ENCODE data around the gene MTREX.

MTREX gene

DNA sequence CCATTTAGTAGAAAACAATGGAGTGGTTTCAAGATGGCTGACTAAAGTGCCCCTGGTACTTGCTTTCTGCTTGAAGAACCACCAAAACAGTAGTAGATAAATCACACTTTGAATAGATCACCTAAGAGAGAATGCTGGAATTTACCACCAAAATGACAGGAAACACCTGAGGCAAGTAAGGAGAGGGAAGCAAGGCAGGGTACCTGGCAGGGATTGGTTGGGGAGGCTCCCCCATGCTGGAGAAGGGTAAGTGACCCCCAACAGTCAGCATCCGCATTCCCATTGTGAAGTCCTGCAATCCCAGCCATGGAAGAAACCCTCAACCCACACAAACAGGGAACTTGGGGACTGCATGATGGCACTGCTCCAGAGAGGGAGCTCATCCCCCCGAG is 121.4 kb downstream of the MTREX start:
- no peak for DNase-seq (ENCODE audit: low read depth in 2 of 2)

DNA sequence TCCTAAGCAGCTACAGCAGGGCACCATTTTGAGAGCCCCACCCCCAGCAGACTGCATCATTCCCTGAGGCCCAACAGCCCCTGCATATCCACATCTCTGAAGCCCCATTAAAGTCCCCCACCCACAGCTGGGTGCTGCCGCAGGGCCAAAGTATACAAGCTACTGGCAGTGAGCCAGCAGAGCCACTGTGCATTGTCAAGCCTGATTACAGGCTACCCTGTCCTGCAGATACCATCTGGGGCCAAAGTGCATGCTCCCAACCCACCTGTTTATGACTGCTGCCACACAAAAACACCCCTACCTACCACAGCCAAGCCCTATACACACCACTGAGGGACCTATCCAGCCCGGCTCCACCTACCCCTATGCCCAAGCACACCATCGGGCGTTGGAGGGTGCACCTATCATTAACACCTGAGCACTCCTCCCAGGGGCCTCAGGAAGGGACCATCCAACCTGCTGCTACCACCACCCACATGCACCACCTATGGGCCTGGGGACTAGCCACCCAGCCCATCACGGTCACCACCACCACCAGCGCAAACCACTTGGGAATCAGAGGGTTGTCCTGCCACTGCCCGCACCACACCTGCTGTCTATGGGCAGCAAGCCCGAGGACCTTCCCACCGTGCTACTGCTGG is 121.9 kb downstream of the MTREX start:
- no peak for DNase-seq (ENCODE audit: low read depth in 2 of 2)

DNA sequence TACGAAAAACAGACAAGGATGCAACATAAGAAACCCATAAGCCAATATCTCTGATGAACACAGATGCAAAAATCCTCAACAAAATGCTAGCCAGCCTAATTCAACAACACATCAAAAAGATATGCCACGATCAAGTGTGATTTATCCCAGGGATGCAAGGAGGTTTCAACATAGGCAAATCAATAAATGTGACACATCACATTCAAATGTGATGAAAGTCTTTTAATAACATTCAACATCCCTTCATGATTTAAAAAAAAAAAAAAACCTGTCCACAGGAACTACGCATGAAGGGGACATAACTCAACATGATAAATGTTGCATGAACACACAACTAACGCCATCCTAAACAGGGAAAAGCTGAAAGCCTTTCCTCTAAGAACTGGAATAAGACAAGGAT is 124.8 kb downstream of the MTREX start:
- DNase-seq (ENCODE audit: low read depth in 2 of 2): no peak

DNA sequence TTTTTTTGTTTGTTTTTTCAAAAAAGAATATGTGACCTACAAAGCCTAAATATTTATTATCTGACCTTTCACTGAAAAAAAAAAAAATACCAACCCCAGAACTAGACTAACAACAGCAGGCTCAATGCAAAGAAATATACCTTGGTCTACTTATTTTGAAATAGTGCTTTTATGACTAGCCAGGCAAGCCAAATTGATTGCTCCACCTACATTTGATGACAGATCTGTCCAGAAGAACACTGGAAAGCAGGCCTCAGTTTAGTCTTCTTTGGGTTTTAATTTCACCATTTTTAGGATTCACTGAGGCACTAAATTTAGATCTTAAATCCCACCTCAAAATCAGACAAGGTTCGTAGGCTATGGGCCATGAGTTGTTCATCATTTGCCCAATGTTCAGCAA is 129.7 kb downstream of the MTREX start:
- no peak for DNase-seq (ENCODE audit: low read depth in 2 of 2)

DNA sequence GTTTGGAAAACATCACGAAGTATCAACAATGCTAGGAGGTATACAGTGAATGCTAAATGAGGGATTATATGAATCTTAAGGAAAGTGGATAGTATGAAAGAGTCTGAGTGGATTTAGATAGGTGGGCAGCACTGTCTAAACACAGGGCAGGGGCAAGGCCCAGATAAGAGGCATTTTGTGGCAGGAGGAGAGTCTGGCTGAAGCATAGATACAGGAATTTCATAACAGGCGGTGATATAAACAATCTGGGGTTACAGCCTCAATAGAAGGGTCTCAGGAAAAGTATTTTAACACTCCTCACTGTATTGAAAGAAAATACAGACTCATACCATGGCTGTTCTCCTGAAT is 130.0 kb downstream of the MTREX start:
- no peak for DNase-seq (ENCODE audit: low read depth in 2 of 2)

DNA sequence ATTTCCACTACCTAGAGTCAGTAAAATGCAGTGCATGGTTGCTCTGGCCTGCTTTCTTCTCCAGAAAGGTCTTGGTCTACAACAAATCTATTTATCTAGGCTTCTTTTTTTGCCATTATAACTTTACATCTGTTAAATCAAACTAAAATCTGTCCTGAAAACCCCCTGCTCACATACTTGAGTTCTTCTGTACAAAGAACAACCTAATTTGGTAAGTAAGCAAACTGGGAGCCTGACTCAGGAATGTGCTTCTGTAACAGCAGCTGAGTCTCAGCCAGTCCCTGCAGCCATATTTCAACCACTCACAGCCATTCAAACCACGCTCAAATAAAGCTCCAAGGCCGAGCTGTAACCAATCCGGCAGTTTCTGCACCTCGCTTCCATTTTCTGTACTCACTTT is 131.2 kb downstream of the MTREX start:
- DNase-seq (ENCODE audit: low read depth in 2 of 2): no peak

DNA sequence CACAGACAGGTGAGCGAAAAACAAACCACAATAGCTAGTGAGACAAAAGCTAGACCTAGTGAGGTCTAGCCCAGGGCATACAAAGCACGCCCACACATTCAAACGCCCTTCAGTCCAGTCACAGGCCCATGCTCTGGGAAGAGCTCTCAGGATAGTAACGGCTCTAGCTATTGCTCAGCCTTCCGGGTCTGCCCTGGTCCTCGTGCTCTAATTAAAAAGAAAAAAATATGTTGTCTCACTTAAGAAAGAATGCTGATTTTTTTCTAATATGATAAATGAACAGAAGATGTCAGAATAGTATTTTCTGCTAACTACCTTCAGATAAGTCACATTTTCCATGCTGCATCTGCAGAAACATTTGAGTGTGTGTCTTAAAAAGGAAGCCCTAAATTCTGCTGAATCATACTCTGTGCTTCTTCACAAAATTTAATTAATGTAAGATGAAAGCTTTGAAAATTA is 132.4 kb downstream of the MTREX start:
- DNase-seq (ENCODE audit: low read depth in 2 of 2): peak in 1 of 2 donors; percentile 8

DNA sequence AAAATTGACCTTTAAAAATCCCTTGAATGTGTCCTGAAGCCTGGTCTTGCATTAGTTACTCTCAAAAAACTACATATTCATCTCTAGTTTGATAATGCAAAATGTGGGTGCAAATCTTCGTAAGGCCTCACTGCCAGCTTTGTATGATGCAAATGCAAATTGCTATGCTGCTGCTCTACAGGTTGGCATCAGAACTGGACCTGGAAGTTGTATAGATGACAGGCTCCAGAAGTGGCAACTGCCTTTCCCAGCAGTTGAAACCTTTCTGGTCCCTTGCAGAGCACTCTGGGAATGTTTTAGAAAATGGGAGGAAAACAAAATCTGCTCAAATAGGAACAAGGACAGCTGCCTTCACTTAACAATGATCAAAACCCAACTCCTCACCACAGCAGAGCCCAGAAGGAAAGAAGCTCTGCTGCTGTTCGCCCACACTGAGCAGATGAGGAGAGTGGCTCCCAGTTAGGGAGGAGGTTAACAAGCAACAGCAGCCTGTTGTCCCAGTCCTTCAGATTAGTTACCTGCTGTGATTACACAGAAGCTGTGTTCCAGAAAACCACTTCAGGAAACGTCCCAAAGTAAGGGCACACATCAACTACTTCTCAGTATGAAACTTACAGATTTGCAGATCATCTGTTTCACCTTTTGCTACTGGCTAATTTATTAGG is 133.4 kb downstream of the MTREX start:
- no peak for DNase-seq (ENCODE audit: low read depth in 2 of 2)

DNA sequence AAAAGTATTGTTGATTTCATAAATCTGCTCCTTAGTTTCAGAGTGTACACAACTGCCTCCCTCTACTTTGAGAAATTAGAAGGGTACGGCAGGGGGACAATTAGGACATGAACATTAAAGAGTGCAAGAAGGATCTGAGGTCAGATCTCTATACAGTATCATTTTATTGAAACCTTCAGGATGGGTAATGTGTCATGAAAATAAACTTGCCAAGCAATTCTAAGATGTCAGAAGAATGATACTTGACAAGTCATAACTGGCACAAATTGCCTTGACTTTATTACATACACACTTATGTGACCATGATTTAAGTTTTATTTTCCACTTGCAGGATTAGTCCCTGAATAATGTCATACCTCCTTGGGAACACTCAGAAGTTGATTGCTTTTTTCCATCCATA is 134.2 kb downstream of the MTREX start:
- DNase-seq (ENCODE audit: low read depth in 2 of 2): no peak

DNA sequence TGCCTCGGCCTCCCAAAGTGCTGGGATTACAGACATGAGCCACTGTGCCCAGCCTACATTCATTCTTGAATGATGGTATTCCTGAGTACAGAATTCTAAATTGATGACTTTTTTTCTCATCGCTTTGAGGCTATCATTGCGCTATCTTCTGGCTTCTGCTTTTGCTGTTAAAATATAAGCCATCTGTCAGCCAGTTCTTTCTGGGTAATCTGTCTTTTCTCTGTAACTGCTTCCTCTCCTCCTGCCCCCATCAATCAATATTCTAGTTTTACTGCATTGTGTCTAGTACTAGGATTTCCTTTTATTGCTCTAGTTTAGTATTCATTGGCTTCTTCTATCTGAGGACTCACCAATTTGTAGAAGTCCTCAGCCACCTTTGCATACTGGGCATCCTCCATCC is 138.0 kb downstream of the MTREX start:
- no peak for DNase-seq (ENCODE audit: low read depth in 2 of 2)

DNA sequence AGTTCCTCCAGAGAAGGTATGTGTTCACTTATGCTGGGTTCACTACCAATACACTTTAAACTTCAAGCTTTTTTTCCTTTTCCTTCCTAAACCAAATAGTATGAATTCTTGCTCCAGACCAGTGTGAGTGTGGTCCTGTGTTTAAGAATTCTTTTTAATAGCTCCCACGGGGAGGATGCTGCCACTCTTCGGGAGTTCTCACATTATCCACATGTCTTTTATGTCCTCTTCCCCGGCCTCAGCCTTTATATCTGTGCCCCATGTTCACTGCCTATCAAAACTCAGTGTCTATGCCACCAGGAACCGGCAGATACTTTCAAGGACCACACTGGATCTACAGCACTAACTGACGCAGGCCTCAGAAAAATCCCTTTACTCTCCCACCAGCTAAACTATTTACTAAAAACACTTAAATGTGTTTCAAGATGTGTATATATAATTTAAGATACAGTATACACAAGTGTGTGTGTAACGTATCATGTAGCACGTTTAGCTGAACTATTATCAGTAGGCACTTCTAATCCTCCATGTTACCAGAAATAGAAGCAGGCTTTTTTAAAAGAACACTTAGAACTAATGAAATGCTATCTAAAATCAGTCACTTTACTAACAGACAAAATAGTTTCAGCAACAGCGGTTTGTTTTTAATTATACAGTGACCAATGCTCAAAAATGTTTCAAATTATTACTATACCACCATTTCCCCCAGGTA is 139.0 kb downstream of the MTREX start:
- DNase-seq (ENCODE audit: low read depth in 2 of 2): no peak

DNA sequence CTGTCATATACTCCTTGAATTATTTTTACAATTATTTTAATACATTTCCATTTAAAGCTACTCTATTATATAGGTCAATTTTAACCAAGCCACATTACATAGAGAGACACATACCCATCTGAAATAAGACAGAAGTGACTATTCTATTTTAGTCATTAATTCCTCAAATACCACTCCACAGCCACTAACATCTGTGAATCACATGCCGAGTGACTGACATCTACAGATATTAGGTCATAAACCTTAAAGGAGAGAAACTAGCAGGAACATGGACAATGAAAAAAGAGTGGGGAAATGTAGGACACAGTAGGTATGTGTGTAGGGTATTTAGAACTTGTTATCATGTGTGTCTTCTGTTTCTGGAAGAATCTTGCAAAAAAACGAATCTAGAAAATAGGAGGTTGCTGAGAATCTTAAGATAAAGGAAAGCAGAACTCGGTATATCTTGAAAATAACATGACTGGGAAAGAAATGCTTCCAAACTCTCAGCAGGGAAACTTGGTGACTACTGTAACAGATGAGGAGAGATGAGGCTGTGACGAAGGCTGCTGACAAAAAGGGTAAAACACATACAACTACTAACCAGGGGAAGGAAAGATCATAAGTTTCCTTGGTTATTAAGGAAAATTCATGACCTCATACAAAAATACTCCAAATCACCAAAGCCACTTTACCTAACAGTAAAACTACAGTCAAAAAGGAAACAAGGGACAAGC is 142.4 kb downstream of the MTREX start:
- no peak for DNase-seq (ENCODE audit: low read depth in 2 of 2)

DNA sequence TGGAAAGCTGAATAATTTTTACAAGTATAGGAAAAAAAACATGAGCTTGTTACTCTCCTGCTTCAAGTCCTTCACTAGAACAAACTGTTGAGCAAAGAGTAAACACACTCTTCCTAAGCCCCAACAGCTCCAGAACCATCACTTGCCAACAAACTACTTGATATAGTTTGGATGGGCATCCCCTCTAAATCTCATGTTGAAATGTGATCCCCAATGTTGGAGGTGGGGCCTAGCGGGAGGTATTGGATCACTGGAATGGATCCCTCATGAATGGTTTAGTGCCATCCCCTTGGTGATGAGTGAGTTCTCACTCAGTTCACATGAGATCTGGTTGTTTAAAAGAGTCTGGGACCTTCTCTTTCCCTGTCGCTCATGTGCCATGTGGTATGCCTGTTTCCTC is 144.2 kb downstream of the MTREX start:
- no peak for DNase-seq (ENCODE audit: low read depth in 2 of 2)

DNA sequence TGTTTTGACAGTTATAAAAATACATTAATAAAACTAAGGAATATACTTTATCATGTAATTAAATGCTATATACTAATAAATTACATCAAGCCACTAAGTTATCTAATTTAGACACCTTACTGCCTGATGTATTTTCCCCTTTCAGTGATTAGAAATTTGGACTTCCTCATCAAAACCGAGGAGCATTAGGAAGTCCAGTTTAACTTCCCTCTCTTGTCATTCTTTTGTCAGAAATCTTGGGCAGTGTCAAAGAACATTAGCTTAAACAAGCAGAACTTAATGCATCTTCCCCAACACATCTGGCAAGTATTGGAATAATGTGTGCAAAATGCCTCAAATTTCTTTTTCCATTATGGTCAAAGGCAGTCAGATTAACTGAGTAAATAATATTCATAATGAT is 145.4 kb downstream of the MTREX start:
- DNase-seq (ENCODE audit: low read depth in 2 of 2): no peak

DNA sequence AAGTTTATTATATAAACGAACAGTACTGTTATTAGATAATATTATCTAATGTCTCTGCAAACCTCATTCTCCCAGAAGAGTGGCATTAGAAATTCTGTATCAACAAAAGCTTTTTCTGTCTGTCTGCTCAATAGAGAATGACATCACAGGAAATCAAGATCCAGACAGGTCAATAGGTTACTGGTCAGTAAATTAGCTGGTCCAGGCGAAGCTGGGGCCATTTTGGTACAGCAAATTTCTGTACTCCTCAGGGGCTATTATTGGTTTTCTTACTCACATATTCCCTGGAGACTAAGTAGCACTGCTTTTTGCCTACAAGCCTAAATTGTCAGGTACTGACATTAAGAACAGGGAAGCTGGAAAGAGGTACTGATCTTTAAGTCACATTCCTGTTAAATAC is 146.5 kb downstream of the MTREX start:
- DNase-seq (ENCODE audit: low read depth in 2 of 2): no peak

DNA sequence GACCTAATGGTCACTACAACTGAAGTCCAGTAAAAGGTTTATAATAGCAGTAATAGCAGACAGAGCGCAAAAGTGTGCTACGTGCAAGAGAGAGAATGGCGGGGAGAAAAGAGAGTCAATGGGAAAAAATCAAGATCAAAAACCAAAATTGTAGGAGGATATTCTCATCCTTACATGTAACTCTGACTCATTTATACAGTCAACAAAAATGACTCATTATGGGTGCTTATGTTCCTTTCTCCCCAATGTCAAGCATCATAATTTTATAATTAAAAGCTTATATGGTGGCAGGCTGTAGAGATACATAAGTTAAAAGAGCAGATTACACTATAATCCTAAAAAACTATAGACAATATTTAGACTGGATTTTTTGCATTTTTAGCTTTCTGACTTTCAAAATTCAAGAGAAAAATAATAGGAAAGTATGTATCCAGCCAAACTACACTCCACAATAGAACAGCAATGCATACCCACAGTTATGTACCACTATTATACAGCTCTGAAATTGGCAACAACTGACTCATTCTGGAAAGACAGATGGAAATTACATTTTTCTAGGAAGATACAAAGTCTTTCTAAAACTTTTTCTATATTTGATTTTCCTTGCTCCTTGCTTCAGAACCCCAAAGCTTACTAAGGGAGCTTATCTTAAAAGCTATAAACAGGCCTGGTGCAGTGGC is 148.6 kb downstream of the MTREX start:
- no peak for DNase-seq (ENCODE audit: low read depth in 2 of 2)

DNA sequence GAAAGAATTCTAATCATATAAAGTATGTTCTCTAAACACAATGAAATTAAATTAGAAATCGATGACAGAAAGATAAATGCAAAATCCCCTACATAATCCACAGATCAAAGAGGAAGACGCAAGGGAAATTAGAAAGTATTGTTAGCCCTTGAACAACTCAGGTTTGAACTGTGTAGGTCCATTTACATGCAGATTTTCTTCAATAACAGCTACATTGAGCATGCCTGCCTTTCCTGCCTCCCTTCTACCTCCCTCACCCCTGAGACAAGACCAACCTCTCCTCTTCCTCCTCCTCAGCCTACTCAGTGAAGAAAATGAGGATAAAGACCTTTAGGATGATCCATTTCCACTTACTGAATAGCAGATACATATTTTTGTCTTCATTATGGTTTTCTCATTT is 151.8 kb downstream of the MTREX start:
- no peak for DNase-seq (ENCODE audit: low read depth in 2 of 2)

DNA sequence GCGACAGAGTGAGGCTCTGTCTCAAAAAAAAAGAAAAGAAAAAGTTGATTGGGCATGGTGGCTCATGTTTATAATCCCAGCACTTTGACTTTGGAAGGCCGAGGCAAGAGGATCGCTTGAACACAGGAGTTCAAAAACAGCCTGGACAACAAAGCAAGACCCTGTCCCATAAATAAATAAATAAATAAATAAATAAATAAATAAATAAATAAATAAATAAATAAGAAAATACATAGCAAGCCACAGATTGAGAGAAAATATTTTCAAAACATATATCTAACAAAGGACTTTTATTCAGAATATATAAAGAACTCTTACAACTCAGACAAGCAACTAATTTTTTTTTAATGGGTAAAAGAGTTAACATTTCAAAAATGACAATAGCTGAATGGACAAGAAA is 155.8 kb downstream of the MTREX start:
- no peak for DNase-seq (ENCODE audit: low read depth in 2 of 2)

DNA sequence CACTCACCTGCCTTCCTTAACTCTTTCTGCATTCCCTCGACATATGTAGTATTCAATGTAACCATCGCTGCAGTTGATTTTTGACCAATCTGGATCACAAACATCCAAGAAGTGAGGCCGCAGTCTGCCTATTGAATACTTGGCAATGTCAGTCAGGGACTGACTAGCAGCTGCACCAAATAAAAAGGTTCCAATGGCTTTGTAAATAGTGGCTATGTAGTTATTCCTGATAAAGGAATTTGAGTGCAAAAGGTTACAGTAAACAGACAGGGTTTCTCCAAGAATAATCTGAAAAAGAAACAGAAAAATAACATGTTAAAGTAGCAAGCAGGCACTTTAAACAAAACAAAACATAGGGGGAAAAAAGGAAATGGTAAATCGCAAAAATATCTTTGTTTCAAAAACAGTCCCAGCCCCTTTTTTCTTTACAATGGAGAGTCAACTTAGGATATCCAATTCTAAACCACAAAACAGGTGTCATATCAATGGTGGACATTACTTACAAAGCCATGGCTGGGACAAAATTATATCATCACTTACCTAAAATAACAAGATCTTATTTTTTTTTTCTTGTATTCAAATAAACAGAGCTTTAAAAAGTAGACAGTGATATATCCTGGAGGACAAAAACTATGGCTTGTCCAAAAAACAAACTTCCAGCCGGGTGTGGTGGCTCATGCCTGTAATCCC is 160.2 kb downstream of the MTREX start:
- no peak for DNase-seq (ENCODE audit: low read depth in 2 of 2)

DNA sequence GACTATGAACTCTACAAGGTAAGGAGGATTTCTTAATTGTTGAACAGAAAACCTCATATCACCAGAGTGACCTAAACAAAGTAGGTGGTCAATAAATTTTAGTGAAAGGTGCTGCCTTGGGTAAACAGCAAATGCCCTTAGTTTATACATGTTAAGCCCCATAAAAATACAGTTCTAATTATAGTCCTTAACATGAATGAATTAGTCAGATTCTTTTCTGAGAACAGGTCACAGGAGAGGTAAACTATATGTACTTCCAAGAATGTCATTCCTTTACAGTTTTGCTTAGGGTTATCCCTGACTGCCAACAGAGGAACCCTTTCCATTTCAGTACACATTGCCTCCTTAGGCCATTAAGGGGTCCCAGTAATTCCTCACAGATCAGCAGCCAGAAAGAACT is 162.1 kb downstream of the MTREX start:
- DNase-seq (ENCODE audit: low read depth in 2 of 2): no peak

DNA sequence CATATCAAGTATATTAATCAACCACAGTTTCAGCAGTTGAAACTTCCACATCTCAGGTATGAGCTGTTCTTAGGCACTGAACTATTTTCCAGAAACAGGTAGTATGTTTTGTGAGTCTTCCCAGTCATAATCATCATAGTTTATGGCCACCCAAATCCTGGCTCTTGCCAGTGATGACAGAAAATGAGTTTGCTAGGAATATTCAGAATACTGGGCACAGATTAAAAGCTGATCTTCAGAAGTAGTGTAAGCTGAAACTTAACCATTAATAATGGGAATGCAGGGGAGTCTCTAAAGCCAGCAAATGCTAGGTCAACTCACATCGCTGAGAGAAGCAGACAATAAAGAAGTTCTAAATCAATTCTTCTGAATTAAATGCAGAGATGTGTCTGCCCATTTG is 162.5 kb downstream of the MTREX start:
- no peak for DNase-seq (ENCODE audit: low read depth in 2 of 2)

DNA sequence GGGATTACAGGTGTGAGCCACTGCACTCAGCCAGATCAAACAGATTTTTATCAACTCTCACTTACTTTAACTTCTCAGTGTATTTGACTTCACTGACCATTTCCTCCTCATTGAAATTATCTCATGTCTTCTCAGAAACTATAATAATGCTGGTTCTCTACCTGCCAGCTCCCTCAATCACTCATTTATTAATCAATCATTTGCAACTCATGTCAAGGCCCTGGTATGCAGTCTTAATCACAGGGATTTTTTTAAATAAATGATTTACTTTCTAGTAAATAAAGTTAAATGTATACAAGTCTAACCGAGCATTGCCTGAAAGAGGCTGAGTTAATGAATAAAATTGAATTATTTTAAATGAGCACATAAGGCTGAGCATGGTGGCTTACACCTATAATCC is 163.7 kb downstream of the MTREX start:
- no peak for DNase-seq (ENCODE audit: low read depth in 2 of 2)

All from activated CD4-positive, alpha-beta T cell treated with anti-CD3 and anti-CD28 coated beads for 24 hours (primary cell).